GM18511 (cell line): ENCODE results near the gene ZCCHC12.
"Not testable (repeated sequence)": the region's sequence is repeated elsewhere in the genome, so short reads cannot be mapped to it uniquely, and the experiment has no call there.

Experiments used
- ATAC-seq: cut with Tn5 transposase; IDR thresholded peaks from one replicate; pipeline ENCODE4 v1.9.1; 2021; ENCODE audit warnings: mild to moderate bottlenecking, moderate library complexity; ENCODE audit not compliant: unreplicated experiment

Gene ZCCHC12

DNA sequence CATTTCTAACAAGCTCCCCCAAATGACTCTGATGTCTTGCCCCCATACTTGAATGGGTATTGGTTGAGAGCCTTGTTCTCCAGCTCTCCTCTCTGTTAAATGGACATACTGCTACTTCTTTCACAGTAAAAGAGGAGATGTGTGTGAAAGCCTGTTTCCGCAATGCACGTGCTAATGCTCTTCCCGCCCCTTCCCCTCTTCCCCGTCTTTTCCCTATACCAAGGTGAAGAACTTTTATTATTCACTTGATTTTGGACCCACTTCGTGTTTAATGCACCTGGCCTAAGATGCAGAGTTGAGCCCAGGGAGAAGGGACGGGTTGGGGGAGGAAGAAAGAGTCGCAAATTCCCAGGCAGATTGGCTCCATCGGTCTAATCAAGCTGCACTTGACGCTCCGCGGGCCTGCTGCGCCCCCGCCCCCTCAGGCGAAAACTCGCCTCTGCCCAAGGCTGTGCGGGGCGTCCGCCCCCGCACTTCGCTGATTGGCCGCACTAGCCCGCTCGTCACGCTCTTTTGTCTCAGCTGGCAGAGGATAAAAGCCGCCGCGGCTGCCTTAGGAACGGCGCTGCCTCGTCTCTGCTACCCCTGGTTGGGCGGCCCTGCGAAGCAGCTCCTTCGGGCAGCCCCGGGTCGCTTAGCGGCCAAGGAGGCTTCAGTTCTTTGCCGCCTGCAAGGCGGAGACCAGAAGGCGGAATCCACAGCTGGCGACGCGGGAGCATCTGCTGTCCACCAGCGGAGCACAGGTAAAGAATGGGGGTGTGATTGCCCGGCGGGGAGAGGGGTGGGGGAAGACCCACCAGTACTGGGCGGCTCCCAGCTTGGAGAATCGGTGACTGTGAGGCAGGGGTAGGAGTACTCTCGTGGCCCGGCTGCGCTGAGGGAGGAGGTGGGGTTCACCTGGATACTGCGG is at the start of gene ZCCHC12:
ZCCHC12 (plus strand) TSS at position 562 of the 910 bp plus-strand sequence. CDS start 1,421 bp downstream, outside the sequence.
- ATAC-seq: peak; percentile 68

DNA sequence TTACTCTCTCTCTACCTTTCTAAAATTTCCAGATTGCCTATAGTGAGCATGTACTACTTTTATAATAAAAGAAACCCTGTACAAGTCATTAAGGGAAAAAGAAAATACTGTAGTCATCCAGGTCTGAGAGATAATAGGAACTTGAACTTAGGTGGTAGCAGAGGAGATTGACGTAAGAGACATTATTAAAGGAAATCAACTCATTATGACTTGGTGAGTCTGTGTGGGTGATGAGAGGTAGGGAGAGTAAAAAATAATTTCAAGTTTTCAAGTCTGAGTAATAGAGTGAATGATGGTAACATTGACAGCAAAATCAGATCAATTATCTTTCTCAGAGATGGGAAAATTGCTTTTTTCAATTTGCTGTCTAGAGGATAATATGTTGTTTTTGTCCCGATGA is 44.0 kb upstream of the ZCCHC12 start:
- ATAC-seq: no peak

DNA sequence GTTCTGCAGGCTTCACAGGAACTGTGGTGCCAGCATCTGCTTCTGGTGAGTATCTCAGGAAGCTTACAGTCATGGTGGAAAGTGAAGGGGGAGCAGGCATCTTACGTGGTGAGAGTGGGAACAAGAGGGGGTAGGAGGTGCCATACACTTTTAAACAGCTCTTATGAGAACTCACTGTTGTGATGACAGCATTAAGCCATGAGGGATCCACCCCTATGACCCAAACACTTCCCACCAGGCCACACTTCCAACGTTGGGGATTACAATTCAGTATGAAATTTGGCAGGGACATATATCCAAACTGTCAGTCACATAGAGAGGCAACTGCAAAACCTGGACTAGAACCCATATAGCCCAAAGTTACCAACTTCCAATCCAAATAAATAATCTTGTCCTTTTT is 43.1 kb upstream of the ZCCHC12 start:
- ATAC-seq: no peak

DNA sequence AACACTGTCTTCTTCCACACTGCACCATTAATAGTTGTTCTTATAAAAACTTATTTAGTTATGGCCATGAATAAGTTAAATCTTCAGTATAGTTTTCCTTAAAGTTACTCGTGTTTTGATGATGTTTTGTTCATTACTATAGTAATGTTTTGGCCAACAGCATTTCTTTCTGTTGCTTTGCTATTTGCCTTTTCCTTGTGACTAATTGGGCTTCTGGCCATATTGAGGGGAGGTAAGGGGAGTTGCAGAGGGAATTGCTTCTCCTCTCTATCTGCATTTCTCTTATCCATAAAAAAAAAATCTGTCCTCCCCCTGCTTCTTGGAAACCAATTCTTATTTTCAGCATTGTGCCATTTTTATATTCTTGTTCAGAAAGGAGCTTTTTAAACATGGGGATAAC is 42.7 kb upstream of the ZCCHC12 start:
- ATAC-seq: no peak

DNA sequence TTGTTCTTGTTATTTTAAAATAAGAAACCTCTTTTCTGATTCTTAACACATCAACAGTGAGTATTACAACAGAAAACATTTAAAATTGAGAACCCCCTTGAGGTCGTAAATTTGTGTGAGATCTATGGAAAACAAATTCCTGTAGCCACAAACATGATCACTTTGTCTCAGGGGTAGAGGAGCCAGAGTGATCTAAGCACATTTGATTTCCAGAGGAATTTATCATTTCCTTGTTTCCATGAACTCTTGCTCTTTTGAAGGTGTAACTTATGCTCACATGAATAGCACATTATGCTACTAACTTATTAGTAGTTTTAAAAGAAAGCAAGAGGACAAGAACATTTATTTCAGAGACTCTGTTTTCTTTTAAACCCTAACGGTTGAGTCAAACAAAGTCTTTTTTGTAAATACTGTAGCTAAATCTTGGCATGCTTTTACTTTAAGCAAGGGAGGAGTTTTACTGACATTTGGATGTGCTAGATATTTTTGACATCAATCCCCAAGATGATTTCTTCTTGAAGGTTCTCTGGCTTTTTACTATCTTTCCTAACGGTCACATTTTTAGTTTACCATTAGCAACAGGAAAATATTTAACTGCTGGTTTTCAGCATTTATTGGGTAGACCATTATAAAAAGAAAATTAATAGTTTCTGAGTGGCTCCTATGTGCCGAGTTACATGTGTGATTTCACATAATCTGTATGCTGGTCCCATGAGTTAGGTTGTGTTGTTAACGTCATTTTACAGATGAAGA is 27.9 kb upstream of the ZCCHC12 start:
- ATAC-seq: no peak

DNA sequence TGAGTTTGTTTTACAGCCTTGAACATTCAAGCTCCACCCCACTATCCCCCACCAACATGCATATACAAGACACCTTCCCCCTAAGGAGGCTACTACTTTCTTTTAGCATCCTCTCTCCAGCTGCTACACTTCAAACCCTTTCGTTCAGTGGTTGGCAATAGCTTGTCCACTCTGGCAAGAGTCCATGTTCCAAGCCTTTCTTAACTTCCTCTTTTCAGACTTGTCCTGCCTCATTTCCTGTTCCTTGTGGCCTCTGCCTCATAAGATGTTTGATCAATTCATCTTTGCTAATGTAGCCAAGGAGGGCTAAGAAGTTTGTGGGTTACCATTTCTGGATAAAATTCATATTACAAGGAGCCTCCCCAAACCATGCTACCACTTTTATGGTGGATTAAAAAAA is 20.8 kb upstream of the ZCCHC12 start:
- no peak for ATAC-seq

DNA sequence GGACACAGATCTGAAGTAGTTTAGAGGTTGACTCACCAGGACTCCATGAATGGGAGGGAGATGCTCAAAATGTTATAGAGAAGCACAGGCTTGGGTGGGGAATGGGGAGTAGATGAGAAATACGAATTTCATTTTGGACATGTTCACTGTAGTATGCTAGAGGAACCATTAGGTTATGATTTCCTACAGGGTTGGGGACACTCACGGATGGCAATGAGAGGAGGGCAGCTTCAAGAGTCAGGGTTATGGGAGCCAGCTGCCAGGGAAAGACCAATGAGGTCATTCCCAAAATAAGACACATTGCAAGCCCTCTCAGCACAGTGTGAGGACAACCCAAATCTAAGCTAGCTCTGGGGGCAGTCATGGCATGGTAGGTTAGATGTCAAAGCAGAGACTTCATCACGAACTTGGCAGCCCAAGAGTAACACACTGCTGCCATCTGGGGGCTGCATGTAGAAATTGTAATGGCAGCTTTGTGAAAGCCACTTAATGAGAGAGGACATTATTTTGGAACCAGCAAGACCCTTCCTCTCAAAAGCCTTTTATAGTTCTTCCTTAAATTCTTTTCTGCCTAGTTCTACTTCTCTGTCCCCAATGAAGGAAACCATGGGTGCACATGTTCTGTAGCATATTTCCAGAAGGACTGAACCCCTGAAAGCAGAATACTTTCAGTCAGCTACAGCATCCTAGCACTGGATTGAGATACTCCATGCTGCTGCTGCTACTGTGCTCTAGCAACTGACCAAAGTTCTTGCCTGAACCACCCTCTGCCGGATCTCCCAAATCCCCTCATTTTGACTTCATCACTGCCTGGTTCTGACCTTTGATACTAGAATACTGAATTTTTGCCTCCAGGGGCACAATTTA is 16.2 kb upstream of the ZCCHC12 start:
- ATAC-seq: peak; percentile 64

DNA sequence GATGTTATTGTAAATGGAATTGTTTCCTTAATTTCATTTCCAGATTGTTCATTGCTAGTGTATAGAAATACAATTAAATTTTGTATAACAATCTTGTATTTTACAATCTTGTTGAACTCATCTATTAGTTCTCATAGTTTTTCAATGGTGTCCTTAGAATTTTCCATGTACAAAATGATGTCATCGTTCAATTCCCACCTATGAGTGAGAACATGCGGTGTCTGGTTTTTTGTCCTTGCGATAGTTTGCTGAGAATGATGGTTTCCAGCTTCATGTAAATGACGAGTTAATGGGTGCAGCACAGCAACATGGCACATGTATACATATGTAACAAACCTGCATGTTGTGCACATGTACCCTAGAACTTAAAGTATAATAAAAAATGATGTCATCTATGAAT is 6.4 kb upstream of the ZCCHC12 start:
- not testable (repeated sequence) for ATAC-seq

DNA sequence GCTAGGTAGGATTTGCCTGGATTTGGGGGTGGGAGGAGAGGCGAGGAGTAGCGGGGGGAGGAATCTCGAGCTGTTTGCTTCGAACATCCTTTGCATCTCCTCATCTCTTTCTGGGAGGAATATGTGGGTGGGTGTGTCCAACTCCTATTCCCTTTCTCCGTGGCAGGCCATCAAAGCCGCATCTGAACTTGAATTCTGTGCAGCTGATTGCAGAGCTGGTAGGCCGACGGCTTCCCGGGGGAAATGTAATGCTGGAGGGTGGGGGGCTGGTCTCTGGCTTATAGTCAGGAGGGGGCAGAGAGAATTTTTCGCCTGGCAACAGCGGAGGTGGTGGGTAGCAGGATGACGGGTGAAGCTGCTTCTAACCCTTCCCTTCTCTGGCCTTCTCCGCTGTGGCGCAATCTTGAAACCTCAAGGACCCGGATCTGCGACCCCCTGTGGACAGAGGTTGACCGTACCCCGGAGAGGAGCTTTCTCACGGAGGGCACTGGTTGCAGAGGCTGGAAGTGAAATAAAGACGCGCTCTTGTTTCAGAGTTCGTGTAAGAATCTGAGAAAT is 628 bp downstream of the ZCCHC12 start:
- ATAC-seq: no peak

DNA sequence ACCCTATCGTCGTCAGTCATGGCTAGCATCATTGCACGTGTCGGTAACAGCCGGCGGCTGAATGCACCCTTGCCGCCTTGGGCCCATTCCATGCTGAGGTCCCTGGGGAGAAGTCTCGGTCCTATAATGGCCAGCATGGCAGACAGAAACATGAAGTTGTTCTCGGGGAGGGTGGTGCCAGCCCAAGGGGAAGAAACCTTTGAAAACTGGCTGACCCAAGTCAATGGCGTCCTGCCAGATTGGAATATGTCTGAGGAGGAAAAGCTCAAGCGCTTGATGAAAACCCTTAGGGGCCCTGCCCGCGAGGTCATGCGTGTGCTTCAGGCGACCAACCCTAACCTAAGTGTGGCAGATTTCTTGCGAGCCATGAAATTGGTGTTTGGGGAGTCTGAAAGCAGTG is 1.6 kb downstream of the ZCCHC12 start:
- ATAC-seq: no peak

DNA sequence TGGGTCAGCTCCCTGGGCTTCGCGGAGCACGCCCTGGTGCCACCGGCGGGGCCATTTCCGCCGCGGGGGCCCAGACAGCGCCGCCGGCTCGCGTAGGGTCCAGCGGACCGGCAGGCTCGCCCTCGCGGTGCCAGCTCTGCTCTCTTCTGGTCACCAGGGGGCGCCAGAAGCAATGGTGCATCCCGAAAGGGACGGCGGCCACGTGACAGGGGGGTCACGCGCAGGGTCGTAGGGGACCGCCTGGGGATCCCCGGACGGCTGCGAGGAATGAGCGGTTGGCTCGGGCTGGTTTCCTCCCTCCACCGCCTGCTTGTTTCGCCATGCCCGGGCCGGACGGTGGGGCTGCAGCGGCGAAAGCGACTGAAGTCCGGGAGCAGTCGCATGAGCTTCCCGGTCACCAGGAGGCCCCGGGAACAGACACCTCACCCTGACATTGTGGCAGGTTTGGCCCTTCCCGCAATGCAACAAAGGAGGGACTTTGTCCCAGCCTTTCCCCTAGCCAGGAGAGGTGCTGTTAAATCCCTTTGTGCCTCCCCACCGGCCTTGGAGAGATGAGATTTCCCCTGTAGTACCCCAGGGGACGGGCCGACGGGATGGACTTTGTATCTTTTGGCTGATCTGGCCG is 15.8 kb downstream of the ZCCHC12 start:
- peak; percentile 93 for ATAC-seq

DNA sequence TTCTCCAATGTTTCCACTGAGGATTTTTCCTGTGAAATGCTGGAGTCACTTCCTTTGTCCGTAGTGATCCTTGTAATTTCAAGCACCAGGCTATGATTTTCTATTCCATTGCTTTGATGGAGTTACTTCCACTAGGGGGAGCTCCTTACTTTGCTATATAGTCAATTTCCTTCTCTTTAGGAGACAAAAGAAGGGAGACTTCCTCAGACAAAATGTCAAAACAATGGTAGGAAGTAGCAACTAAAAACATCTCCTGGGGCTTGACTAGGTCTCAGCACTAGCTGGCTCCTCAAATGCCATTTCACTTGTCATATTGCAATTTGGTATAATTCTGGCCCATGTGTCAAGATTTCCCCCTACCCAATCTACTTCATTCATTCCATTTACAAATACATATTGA is 24.1 kb downstream of the ZCCHC12 start:
- ATAC-seq: no peak

DNA sequence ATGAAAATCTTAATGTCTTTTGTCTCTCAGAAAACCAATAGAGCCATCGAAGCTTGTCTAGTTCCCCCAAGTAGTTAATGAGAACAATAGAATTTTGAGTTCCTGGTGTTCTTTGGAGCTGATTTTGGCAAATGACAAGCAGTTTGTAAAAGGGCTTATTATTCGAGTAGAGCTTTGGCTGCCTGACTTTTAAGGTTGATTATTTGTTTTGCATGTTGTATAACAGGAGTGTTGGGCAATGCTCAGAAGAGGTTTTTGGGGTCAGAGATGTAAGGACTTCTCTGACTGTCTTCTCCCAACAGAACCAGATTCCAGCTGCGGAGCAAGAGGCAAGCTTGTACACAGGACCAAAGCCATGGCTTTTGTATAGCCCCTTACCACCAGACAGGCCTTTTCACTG is 30.0 kb downstream of the ZCCHC12 start:
- no peak for ATAC-seq

DNA sequence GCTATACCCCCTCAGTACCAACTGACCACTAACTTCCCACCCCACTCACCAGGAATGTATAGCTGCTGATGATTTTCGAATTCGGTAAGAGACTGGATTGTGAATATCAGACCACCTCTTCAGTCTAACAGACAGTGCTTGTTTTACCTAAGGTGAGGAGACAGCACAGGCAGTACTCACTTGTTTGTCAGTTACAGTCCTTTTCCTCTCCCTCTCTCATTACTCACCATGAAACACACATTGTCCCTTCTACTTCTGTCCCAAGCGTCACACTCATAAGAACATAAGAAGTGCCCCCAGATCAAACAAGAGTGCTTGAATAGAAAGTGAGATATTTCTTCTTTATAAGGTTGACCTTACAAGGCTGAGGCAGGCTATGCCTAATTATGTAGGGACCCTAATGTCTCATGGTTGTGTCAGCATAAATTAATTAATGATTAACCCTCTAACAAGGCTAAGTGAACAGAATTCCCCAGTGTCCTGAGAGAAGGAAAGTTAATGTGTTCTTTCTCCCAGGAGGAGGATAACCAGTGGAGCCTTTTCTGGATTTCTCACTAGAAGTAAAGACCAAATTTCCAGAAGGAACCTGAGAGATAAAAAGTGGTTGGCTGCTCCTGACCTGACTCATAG is 32.2 kb downstream of the ZCCHC12 start:
- ATAC-seq: no peak

DNA sequence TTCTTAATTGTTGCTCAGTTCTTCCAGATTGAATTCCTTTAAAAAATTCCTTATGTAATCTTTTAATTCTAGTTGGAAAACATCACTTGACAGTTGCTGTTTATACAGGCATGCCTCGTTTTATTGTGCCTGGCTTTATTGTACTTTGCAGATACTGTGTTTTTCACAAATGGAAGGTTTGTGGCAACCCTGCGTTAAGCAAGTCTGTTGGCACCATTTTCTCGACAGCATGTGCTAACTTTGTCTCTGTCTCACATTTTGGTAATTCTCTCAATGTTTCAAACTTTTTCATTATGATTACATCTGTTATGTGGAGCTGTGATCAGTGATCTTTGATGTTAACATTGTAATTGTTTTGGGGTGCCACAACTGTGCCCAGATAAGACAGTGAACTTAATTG is 33.4 kb downstream of the ZCCHC12 start:
- no peak for ATAC-seq

DNA sequence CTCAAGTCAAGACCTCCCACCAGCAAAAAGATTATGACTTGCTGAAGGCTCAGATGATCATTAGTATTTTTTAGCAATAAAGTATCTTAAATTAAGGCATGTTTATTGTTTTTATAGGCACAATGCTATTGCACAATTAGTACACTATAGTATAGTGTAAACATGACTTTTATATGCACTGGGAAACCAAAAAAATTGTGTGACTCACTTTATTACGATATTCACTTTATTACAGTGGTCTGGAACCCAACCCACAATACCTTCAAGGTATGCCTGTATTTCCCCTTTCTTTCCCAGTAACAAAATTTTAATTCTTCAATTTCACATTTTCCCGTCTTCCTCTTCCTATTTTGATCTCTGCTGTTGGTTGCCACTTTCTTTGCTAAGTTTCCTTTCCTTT is 37.7 kb downstream of the ZCCHC12 start:
- no peak for ATAC-seq

DNA sequence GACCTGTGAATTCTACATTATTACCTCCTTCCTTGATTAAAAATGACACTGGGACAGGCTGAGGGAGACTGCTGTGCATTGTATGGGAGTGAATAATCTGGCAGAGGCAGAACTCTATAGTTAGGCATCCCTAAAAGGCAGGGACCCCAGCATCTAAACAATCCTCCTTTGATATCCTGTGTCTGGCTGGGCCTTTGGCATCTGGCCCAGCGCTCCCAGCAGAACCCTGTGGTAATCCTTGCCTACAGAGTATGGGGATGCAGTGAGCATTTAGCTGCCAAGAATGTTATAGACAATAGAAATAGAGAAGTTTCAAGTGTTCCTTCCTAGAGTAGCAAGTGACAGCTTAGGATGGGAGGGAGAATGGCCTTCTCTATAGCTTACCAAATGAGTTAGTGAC is 38.5 kb downstream of the ZCCHC12 start:
- ATAC-seq: no peak

DNA sequence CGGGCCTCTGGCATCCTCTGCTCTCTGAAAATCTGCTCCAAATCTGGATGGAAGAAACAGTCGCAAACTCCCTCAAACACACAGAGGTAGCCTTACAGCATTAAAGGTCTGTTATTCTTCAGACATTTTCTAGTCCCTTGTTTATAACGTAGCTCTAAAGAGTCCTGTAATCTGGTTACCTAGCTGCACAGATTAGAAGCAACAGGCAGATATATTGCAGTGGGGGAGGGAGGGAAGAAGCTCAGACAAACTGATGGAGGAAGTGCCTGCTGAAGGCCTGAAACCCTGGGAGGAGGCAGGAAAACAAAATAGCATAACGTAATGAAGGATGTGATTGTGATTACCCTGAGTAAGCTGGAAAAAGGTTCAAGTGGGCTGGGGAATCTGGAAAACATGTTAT is 39.4 kb downstream of the ZCCHC12 start:
- ATAC-seq: no peak

DNA sequence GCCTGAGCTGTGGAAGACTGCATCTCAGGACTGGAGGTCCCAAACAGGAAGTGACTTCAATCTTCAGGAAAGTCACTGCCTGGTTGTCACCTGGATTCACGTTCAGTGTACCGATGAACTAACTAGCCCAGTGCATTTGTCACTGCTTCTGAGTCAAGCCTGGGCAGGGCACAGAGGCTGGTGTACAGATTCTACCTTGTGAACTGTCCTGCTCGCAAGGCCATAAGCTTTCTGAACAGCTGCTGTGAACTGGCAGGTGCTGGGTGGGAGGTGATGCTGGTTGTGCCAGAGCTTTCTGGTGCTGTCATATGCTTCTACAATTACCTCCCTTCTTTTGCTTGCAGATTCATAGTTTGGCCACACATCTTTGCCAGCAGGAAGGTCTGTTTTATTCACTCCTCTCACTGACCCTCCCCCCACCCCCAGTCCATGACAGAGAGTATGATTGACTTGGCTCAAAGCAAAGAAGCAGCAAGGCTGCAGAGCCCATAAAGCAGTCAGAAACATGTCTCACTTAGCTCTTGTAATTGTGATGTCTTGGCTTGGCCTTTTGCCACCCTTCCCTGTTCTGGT is 40.5 kb downstream of the ZCCHC12 start:
- ATAC-seq: no peak

DNA sequence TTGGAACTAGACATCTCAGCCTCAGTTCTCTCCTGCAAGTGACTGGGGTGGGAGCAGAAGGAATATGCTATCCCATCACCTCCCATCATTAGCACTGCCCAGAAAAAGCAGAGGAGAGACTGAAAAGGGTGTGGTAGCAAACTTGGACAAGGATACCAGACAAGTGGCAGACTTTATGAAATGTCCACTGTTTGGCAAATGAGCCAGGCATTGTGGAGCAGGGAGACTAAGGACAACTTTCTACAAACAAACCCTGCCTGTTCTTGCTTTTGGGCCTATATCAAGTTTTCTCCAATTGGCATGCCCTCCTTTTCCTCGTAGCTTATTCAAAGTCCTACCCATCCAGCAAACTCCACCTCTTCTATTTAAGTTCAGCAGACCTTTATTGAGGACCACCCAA is 41.6 kb downstream of the ZCCHC12 start:
- ATAC-seq: no peak
